B cell (primary cell): Measurements from ENCODE around the gene KCNQ5. TPM values are rescaled to one million over a fixed set of nuclear protein-coding genes. Genes with fewer than 3 reads are reported as not detected.

Experiments used
- ATAC-seq: fragments of 200-7000 bp; cut with Tn5 transposase; one replicate; pipeline ENCODE4 v1.10.0; 2021; ENCODE audit warnings: low read depth, mild to moderate bottlenecking, moderate number of reproducible peaks, moderate library complexity
- CTCF ChIA-PET: fragments of 350-600 bp; sonication (Branson Sonifier 250); formaldehyde crosslinking; loops from one replicate; lab custom pipeline; 2021; ENCODE audit warnings: antibody characterized with exemption, inconsistent platforms; lab: Charles Lee
- POLR2A ChIA-PET: fragments of 350-600 bp; sonication (Branson Sonifier 250); formaldehyde crosslinking; loops from one replicate; lab custom pipeline; 2021; ENCODE audit warnings: antibody characterized with exemption; lab: Charles Lee
- DNase-seq: peaks from one replicate; pipeline ENCODE4 v3.0.0; 2013
- H2AFZ ChIP-seq: 2 replicates; pipeline ENCODE4 v1.6.1; 2012; ENCODE audit warnings: mild to moderate bottlenecking, low read depth, low read length; ENCODE audit not compliant: insufficient read depth, poor library complexity, severe bottlenecking
- H3K27ac ChIP-seq, 2 donors: 1 replicate in 1 of 2; 2 replicates in 1 of 2; pipeline ENCODE4 v1.5.1; 2012 to 2013; ENCODE audit warnings: low read length in 2 of 2, mild to moderate bottlenecking in 2 of 2, moderate library complexity in 1 of 2
- H3K27me3 ChIP-seq, 4 experiments: fragments of 200-600 bp in 1 of 4; sonication (generic) in 1 of 4; replicated peaks in 1 of 4; 1 replicate in 2 of 4; 2 replicates in 2 of 4; pipeline versions ENCODE4 v1.6.1 to v1.7.0; 2013 to 2016; ENCODE audit warnings: low read length in 3 of 4, mild to moderate bottlenecking in 2 of 4, mixed read lengths in 1 of 4, moderate library complexity in 1 of 4; ENCODE audit not compliant: insufficient read depth in 4 of 4, control insufficient read depth in 3 of 4; ENCODE audit errors: control extremely low read depth in 1 of 4
- H3K36me3 ChIP-seq, 2 experiments: replicated peaks in 1 of 2; 1 replicate in 1 of 2; 2 replicates in 1 of 2; pipeline versions ENCODE4 v1.6.1 to v1.7.1; 2013; ENCODE audit warnings: low read length in 1 of 2; ENCODE audit not compliant: insufficient read depth in 2 of 2, control insufficient read depth in 1 of 2; ENCODE audit errors: control extremely low read depth in 1 of 2, extremely low read depth in 1 of 2
- H3K4me1 ChIP-seq, 2 donors: fragments of 200-600 bp in 1 of 2; sonication (generic) in 1 of 2; 1 replicate in 1 of 2; 2 replicates in 1 of 2; pipeline versions ENCODE4 v1.5.1 to v1.6.1; 2013 to 2017; ENCODE audit warnings: low read length in 2 of 2; ENCODE audit not compliant: control insufficient read depth in 2 of 2, insufficient read depth in 2 of 2
- H3K4me2 ChIP-seq: replicated peaks from 2 replicates; pipeline ENCODE3; 2012; ENCODE audit warnings: mild to moderate bottlenecking, low read depth, low read length; ENCODE audit not compliant: poor library complexity, severe bottlenecking
- H3K4me3 ChIP-seq, 5 experiments: fragments of 200-600 bp in 1 of 5; sonication (generic) in 1 of 5; 1 replicate in 3 of 5; 2 replicates in 2 of 5; pipeline versions ENCODE4 v1.5.1 to v1.7.0; 2011 to 2016; ENCODE audit warnings: low read length in 4 of 5, mild to moderate bottlenecking in 4 of 5, low read depth in 2 of 5, control low read depth in 1 of 5, moderate library complexity in 1 of 5; ENCODE audit not compliant: insufficient read depth in 1 of 5; ENCODE audit errors: control extremely low read depth in 1 of 5, extremely low read depth in 1 of 5
- H3K79me2 ChIP-seq: fragments of 200-600 bp; sonication (generic); one replicate; pipeline ENCODE4 v1.6.0; 2016; ENCODE audit warnings: low read length; ENCODE audit not compliant: control insufficient read depth, insufficient read depth
- H3K9ac ChIP-seq: fragments of 200-600 bp; sonication (generic); 2 replicates; pipeline ENCODE4 v1.6.1; 2017; ENCODE audit warnings: mild to moderate bottlenecking, low read length, moderate library complexity
- H3K9me3 ChIP-seq, 3 donors: one replicate each; pipeline versions ENCODE4 v1.6.1 to v1.7.1; 2013; ENCODE audit warnings: low read length in 2 of 3; ENCODE audit not compliant: control insufficient read depth in 2 of 3, insufficient read depth in 1 of 3; ENCODE audit errors: control extremely low read depth in 1 of 3
- H4K20me1 ChIP-seq: 2 replicates; pipeline ENCODE4 v1.6.0; 2012; ENCODE audit warnings: mild to moderate bottlenecking, low read length; ENCODE audit not compliant: insufficient read depth, control insufficient read depth, poor library complexity, severe bottlenecking
- H3K27ac Mint-ChIP-seq: one replicate; pipeline ENCODE4 v1.8.0; 2021; ENCODE audit warnings: mixed read lengths
- H3K27me3 Mint-ChIP-seq: one replicate; pipeline ENCODE4 v1.8.0; 2021; ENCODE audit warnings: mixed read lengths
- H3K4me1 Mint-ChIP-seq: one replicate; pipeline ENCODE4 v1.8.0; 2021; ENCODE audit warnings: mixed read lengths
- H3K4me3 Mint-ChIP-seq: one replicate; pipeline ENCODE4 v1.8.0; 2021; ENCODE audit warnings: mixed read lengths
- H3K9me3 Mint-ChIP-seq: one replicate; pipeline ENCODE4 v1.8.0; 2022; ENCODE audit warnings: mixed read lengths; ENCODE audit not compliant: insufficient read depth
- CTCF ChIP-seq: fragments of 200-600 bp; IDR thresholded peaks from one replicate; pipeline ENCODE4 v1.8.0; 2022; ENCODE audit warnings: antibody characterized with exemption, mild to moderate bottlenecking
- EZH2 ChIP-seq: IDR thresholded peaks from 2 replicates; pipeline ENCODE4 v1.6.1; 2012; ENCODE audit warnings: borderline replicate concordance, low read depth, mild to moderate bottlenecking, moderate library complexity, low read length; ENCODE audit not compliant: insufficient read depth, poor library complexity, severe bottlenecking
- WGBS: methylation state at CpG from one replicate; pipeline ENCODE4 v1.1.5; 2013; ENCODE audit warnings: missing lambda C conversion rate; ENCODE audit not compliant: insufficient coverage; 5-methylcytosine and 5-hydroxymethylcytosine counted together
- intact Hi-C: fragments of 100-400 bp; cut with micrococcal nuclease; formaldehyde crosslinking; loops from one replicate; pipeline ENCODE4 v1.10.0; 2022
- polyA plus RNA-seq: library from polyadenylated mRNA; depleted of rRNA; stranded (reverse); fragments of >200 nt; gene quantifications from 2 replicates; pipeline ENCODE4 v1.2.3, GENCODE V29; 2012
- total RNA-seq, 2 donors: library from RNA; stranded (reverse); fragments of 120-200 nt in 1 of 2; gene quantifications; 1 replicate in 1 of 2; 2 replicates in 1 of 2; pipeline versions ENCODE4 v1.2.3 to v1.2.4, GENCODE V29; 2013 to 2022

KCNQ5 gene
- total and polyA plus RNA-seq, 2 donors (not counting 1 experiment from before 2014, with no cell fraction given): 2.3 to 9.4 TPM

- Histone ChIP-seq H4K20me1 (no peaks in the 10 kb centered on the region), H3K4me2 (no peak overlapping the region), H3K36me3 (peaks cover 0 to 2% of the 10 kb centered on the region in 2 experiments), H3K9me3 (no peaks in the 10 kb centered on the region), H3K9ac (no peak overlapping the region), H3K4me3 (no peak overlapping the region), H2AFZ (no peak overlapping the region), H3K79me2 (peaks cover 3% of the 10 kb centered on the region), H3K27me3 (no peaks in the 10 kb centered on the region), H3K4me1 (no peaks in the 10 kb centered on the region), H3K27ac (no peak overlapping the region)
- Mint-ChIP-seq H3K9me3 (no peaks in the 10 kb centered on the region), H3K4me1 (peaks cover 2% of the 10 kb centered on the region), H3K27ac (no peak overlapping the region), H3K27me3 (no peaks in the 10 kb centered on the region), H3K4me3 (no peak overlapping the region)
- POLR2A ChIA-PET: no interaction called here
- WGBS: no CpG with 5 or more reads among the region's 1 CpG
- TF ChIP-seq CTCF (no peak), EZH2 (no peak)
- DNase-seq (no peak), ATAC-seq (no peak)
- intact Hi-C loops: no loop called here
- CTCF ChIA-PET: interaction anchor here (0.9 to 1.0 kb wide), 2 partner anchors 15 to 176 kb away, joined by 3 to 4 read pairs; no protein-coding TSS in a partner anchor
These were observed 170.8 kb downstream of the KCNQ5 start for GRCh38 chr6:72792692-72793091.

DNA sequence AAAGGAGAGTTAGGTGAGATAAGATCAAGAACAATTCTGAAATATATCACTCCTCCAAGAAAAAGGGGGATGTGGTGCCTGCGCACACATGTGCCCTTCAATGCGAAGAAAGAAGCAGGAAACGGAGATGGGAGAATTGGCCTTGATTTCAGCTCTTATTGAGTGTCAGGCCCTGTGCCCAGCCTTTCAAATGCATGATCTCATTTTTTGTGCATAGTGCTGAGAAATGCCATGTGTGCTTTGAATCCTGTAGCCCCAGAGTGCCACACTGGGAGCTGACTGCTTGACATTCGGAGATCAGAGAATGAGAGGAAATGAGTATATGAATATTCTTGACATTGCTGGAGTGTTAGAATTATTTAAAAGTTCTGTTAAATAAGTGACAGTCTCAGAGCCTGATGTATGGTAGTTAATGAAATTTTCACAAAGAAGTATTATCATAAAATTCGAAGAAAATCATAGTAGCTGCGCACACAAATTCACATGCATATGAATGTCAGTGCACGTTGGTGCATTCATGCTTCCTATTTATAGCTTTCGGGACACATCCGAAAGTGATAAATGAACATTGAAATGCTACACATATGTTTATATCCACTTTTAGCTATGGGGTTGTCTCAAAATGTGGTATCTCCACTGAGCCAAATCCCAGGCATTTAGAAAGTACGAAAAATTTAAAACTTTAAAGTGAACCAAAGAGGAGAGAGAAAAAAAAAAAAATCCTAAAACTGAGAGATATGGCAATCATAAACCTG, 172.0 kb downstream of the KCNQ5 start:
- CTCF ChIA-PET: interaction anchor here (0.9 kb wide), 1 partner anchor 17 kb away, joined by 3 read pairs; no protein-coding TSS in a partner anchor
- POLR2A ChIA-PET: no interaction called here
- H3K79me2 ChIP-seq: no peaks in the 10 kb centered on the region
- TF ChIP-seq EZH2 (no peak), CTCF (no peak)
- H3K27me3 Mint-ChIP-seq: no peaks in the 10 kb centered on the region
- no peak overlapping the region for H2AFZ ChIP-seq
- no peak for DNase-seq
- no peaks in the 10 kb centered on the region for H3K27me3 ChIP-seq
- H3K27ac ChIP-seq: no peak overlapping the region
- no peak for ATAC-seq
- H3K36me3 ChIP-seq: peaks cover 0 to 2% of the 10 kb centered on the region in 2 experiments
- H3K4me3 ChIP-seq: no peak overlapping the region
- H3K9ac ChIP-seq: no peak overlapping the region
- H3K27ac Mint-ChIP-seq: no peak overlapping the region
- H3K4me1 Mint-ChIP-seq: peaks cover 2% of the 10 kb centered on the region
- H3K4me2 ChIP-seq: no peak overlapping the region
- no peak overlapping the region for H3K4me3 Mint-ChIP-seq
- H3K9me3 ChIP-seq: no peaks in the 10 kb centered on the region
- 61% methylated on average over 3 of the region's 10 CpGs for WGBS
- H4K20me1 ChIP-seq: no peaks in the 10 kb centered on the region
- intact Hi-C loops: no loop called here
- H3K4me1 ChIP-seq: no peaks in the 10 kb centered on the region
- H3K9me3 Mint-ChIP-seq: no peaks in the 10 kb centered on the region
